22Rv1 (cell line): ENCODE measurements around the gene CLIC3.

Experiments used
- H3K27ac ChIP-seq: fragments of 450-650 bp; 2 replicates; pipeline ENCODE4 v1.5.1; 2017
- ZFX ChIP-seq: fragments of 450-650 bp; IDR thresholded peaks from 2 replicates; pipeline ENCODE4 v1.6.1; 2017; ENCODE audit warnings: antibody characterized with exemption, borderline replicate concordance
- TF ChIP-seq, protein P1 (sequence below): fragments of 450-650 bp; IDR thresholded peaks from 2 replicates; pipeline ENCODE4 v1.5.1; 2017; ENCODE audit warnings: mild to moderate bottlenecking

Gene CLIC3

DNA sequence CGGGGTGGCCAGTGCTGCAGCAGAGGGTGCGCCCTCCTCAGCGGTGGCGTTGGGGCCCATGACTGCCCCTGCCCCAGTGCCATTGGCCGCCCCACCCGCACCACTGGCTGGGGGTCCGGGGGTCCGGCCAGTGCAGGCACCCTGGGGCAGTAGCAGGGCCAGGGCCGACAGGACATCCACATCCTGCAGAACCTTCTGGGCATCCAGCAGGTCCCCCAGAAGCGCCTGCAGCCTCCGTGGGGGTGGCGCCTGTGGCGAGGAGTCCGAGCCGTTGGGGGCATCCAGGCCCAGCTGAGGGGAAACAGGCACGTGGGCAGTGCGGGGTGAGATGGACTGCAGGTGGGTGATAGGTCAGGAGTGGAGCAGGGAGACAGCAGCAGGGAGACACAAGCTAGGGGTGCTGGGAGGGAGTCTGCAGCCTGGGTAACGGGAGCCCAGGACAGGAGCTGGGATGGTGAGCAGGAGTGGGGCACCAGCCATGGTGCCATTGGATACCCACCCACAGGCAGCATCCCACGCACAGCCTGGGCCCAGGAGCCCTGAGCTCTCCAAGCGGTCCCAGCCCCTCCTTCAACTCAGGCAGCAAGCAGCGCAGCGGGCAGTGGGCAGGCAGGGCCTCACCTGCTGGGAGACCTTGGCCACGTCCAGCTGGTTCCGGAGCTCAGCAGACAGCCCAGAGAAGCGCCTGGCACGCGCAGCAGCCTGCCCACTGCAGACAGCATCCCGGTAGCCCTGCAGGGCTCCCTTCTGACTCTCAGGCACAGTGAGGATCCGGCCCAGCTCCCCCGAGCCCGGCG lies 24.6 kb upstream of the CLIC3 start:
- TF ChIP-seq, protein P1, sequence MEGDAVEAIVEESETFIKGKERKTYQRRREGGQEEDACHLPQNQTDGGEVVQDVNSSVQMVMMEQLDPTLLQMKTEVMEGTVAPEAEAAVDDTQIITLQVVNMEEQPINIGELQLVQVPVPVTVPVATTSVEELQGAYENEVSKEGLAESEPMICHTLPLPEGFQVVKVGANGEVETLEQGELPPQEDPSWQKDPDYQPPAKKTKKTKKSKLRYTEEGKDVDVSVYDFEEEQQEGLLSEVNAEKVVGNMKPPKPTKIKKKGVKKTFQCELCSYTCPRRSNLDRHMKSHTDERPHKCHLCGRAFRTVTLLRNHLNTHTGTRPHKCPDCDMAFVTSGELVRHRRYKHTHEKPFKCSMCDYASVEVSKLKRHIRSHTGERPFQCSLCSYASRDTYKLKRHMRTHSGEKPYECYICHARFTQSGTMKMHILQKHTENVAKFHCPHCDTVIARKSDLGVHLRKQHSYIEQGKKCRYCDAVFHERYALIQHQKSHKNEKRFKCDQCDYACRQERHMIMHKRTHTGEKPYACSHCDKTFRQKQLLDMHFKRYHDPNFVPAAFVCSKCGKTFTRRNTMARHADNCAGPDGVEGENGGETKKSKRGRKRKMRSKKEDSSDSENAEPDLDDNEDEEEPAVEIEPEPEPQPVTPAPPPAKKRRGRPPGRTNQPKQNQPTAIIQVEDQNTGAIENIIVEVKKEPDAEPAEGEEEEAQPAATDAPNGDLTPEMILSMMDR, result no peak
- no peak for TF ChIP-seq ZFX
- H3K27ac ChIP-seq, result peak overlapping the region; percentile 30; the same call in 1 of the 2 replicates

DNA sequence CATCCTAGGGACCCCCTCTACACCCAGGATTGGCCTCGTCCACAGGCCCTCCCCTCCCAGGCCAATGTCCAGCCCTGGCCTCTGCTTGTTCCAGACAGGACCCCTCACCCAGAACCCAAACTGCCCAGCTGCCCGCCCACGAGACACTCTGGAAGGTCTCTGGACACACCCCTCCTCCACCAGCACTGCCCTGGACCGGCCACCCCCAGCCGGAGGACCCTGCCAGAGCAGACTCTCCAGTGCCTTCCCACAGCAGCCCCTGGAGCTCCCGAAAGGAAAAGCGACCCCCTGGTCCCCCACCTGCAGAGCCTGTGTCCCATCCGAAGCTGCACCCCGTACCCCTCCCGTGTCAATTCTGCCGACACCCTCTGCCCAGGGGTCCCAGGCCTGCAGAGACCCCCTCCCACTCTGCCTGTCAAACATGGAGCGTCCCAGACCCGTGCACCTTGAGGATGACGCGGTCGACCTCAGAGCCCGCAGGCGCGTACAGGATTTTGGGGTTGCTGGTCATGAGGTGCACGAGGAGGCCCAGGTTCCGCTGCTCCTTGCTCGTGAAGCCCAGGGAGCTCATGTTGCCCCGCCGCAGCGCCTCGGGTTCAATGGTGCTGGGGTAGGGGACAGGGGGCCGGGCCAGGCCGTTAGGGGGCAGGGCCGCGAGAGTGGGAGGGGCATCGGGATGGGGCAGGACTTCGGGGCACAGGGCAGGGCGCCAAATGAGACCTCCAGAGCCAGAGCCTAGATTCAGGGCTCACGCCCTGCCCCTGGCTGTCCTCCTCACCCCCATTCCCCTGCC lies 23.7 kb upstream of the CLIC3 start:
- no peak overlapping the region for H3K27ac ChIP-seq
- TF ChIP-seq ZFX, result no peak
- TF ChIP-seq, protein P1, result no peak

DNA sequence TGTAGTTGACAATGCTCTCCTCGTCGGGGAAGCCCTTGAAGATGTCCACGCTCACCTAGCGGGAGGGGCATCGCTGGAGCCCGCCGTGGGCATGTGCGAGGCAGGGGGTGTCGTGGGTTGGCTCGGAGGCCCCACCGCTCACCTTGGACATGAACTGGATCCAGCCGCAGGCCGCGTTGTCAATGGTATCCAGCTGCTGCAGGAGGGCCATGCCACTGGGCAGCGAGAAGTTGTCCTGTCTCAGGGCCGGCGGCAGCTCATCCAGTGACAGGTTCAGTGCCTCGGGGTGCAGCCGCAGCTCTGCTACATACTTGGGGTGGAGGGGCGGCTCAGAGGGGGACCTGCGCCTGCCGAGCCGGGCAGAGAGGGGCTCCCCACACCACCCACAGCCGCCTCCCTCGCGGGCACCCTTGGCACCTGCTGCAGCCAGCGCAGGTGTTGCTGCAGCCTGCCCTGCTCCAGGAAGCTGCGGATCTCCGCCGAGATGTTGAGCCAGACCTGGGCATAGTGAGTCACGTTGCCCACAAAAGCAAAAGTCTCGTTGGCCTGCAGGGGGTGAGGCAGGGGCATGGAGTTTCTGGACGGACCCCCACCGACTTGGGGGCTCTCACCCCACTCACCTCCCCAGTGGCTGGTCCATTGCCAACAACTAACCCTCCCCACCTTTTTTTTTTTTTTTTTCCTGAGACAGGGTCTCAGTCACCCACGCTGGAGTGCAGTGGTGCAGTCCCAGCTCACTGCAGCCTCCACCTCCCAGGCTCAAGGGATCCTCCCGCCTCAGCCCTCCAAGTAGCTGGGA lies 22.6 kb upstream of the CLIC3 start:
- no peak overlapping the region for H3K27ac ChIP-seq
- TF ChIP-seq, protein P1, result no peak
- no peak for TF ChIP-seq ZFX

DNA sequence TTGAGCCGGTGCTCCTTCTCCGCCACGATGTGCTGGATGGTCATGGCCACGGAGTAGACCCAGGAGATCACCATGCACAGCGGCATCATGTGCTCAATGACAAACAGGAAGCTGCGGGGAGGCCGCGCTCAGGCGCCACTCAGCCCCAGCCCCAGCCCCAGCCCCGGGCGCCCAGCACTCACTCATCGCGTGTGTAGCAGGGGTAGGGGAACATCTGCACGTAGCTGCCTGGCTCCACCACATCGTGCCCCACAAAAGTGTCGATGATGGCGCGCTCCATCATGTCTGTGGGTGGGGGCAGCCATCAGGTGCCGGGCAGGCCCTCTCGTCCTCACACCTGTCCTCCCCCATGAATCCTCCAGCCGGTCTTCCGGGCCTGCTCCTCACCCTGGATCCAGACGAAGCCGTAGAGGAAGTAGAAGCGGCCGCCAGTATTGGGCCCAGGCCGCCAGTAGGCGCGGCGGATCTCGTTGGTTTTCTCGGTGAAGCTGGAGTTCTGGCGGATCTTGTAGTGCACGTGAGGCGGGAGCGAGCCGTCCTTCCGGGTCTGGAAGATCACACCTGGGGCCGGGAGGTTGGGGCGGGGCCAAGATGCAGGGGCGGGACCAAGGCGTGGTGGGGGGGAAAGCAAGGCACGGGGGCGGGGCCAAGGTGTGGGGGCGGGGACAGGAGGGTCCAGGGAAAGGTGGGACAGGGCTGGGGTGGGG lies 21.6 kb upstream of the CLIC3 start:
- H3K27ac ChIP-seq, result no peak overlapping the region
- no peak for TF ChIP-seq ZFX
- TF ChIP-seq, protein P1, result no peak

DNA sequence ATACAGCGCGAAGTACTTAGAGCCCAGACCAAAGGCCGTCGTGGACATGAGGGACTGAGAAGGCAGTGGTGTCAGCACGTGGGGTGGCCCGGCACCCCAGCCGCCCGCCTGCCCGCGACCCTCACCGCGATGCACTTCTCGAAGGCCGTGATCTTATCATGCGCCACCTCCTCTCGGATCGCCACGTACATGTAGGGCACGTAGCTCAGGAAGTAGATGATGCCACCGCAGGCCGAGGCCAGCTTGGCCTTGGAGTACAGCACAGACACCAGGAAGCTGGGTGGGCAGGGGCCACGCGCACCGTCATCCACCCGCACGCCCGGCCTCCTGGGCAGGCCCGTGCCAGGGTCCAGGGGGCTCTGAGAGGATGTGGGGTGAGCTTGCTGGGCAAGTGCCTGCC lies 20.7 kb upstream of the CLIC3 start:
- no peak overlapping the region for H3K27ac ChIP-seq
- TF ChIP-seq, protein P1, result no peak
- no peak for TF ChIP-seq ZFX

DNA sequence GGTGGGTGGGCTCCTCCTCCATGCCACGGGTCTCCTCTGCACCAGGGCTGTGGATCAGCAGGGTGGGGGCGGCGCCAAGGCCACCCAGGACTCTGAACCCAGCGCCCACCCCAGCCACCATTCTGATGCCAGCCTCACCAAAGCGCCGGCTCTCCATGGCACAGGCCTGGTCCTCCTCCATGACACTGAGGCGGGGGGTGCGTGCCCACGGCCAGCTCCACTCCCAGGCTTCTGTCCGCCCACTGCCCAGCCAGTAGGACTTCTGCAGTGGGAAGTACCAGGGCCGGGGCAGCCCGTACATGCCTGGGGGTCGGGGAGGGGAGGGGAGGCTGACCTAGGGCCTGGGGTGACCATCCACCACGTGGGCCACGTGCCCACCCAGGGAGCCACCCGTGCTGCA lies 20.1 kb upstream of the CLIC3 start:
- TF ChIP-seq, protein P1, result no peak
- no peak for TF ChIP-seq ZFX
- H3K27ac ChIP-seq, result no peak overlapping the region
